NT2/D1 (cell line): ENCODE data around the gene CDH13.

ENCODE experiments used
- SUZ12 ChIP-seq: IDR thresholded peaks from 2 replicates; pipeline ENCODE4 v1.6.1; 2011; ENCODE audit not compliant: insufficient read length, insufficient read depth; ENCODE audit errors: extremely low read depth
- YY1 ChIP-seq: IDR thresholded peaks from 2 replicates; pipeline ENCODE4 v1.6.1; 2011; ENCODE audit not compliant: insufficient read length, insufficient read depth
- ZNF274 ChIP-seq: IDR thresholded peaks from 2 replicates; pipeline ENCODE4 v1.6.1; 2011; ENCODE audit warnings: mild to moderate bottlenecking, low read depth, low read length

DNA sequence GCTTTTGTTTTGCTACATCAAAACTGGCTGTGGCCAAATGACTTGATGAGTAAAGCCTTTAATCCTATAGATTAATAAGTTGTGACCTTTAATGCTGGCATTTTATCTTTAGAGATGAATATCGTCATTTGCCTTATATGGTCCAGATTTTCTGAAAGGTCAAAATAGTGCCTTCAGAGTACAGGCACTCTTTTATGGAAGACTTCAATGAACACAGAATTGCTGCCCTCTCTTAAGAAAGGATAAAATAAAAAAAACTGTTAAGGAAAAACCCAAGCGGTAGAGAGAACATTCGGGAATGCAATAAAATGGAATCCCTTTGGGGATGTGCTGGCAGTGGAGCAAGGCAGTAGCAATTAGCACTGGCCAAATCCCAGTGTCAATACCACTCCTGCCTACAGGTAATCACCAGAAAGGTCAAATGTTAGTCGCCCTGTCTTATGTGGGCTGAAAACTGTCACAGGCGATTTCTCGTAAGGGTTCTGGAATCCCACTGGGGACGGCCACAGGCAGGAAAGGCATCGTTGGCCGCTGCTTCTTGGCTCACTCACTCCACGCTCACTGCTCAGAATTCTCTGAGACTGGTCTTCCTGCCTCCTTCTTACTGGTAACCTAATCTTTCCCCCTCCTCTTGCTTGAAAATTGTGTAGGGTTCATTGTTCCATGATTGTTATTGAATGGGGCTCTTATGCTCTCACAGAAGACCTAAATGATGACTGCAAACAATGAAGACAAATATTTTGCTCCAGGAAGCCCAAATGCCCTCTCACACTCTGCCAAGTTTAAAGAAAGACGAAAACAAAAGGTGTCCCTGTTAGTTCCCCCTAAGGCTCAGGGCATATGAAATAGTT lies 1135.6 kb downstream of the CDH13 start:
- TF ChIP-seq YY1 (no peak), ZNF274 (no peak), SUZ12 (no peak)
